AG04449 (cell line): ENCODE results near the gene EML5.
A peak's percentile ranks its signal among the peaks of the same experiment; 100 is the strongest.

Source experiments
- CTCF ChIA-PET: fragments of 350-600 bp; formaldehyde crosslinking; extraction: SDS; loops from one replicate; lab custom pipeline; 2021; ENCODE audit warnings: antibody characterized with exemption; lab: Yijun Ruan, JAX
- POLR2A ChIA-PET: fragments of 400-600, 350-600 bp; formaldehyde crosslinking; extraction: SDS; loops from one replicate; lab custom pipeline; 2020; ENCODE audit warnings: antibody characterized with exemption, inconsistent platforms; lab: Yijun Ruan, JAX
- DNase-seq: peaks from one replicate; pipeline ENCODE4 v3.0.0-alpha.2; 2010; ENCODE audit warnings: low read depth, low spot score
- H3K4me3 ChIP-seq: 2 replicates; pipeline ENCODE4 v1.5.1; 2011; ENCODE audit warnings: low read depth, mild to moderate bottlenecking, control low read depth, low read length
- CTCF ChIP-seq: IDR thresholded peaks from one replicate; pipeline ENCODE4 v1.5.1; 2011; ENCODE audit warnings: mild to moderate bottlenecking, moderate library complexity, low read length, control low read depth, inconsistent platforms; ENCODE audit not compliant: insufficient read depth; ENCODE audit errors: missing control alignments

EML5 gene

DNA sequence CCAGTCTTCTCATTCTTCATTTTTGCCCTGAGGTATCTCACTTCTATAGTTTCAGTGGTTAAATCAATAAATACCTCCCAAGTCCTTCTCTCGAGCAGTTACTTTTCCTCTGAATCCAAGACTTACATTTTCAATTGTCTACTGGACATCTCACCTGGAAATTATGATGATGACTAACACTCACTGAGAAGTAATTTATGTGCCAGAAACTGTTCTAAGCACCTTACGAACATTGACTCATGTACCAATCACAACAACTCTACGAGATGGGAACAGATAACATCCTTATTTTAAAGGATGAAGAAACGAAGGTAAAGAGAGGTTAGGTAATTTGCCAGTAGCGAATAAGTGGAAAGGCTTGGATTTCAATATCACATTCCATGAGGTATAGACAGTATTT, 94.1 kb downstream of the EML5 start:
- no peak for TF ChIP-seq CTCF
- no peak for DNase-seq
- CTCF ChIA-PET: no interaction called here
- H3K4me3 ChIP-seq: no peak overlapping the region
- POLR2A ChIA-PET: no interaction called here

DNA sequence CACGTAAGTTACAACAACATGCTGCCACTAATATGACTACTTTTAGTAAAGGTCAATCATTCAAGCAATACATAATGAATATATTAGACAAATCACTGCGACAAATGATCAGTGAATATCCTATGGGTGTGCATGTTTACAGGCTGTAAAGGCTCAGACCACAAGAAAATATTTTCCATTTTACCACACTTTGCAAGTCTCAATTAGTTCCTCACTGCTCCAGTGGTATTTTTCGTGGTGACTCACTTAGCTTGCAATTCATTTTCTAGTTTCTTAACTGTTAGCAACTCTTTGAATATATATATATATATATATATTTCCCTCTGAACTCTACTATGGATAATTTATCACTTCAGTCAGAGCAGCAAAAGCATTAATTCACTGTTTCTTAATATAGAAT, 96.9 kb downstream of the EML5 start:
- TF ChIP-seq CTCF: no peak
- peak; percentile 23 for DNase-seq
- H3K4me3 ChIP-seq: no peak overlapping the region
- ChIA-PET CTCF (interaction anchor here (2.5 kb wide), 1 partner anchor 28 kb away, joined by 10 read pairs; no protein-coding TSS in a partner anchor), POLR2A (no interaction called here)

DNA sequence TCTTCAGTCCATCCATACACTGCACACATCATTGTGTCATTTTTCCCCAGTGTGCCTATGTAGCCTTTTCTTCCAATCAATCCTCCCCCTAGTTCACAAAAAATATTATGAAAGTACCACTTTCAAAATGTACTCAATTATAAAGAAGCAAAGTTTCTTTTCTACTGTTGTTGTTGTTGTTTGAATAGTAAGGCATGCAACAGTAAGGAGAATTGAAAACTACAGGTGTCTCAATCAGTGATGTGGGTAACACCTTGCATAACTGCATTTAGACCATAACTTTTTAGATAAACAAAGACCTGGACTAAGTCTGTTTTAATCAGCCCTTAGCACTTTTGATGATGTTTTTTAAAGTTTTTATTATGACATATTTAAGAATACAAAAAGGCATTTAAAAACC, 104.4 kb downstream of the EML5 start:
- ChIA-PET POLR2A (no interaction called here), CTCF (no interaction called here)
- no peak overlapping the region for H3K4me3 ChIP-seq
- DNase-seq: no peak
- TF ChIP-seq CTCF: no peak

GRCh38 chr14:88683119-88683518, 109.6 kb downstream of the EML5 start:
- no peak for TF ChIP-seq CTCF
- no peak overlapping the region for H3K4me3 ChIP-seq
- ChIA-PET CTCF (interaction anchor here (9.0 kb wide), 1 partner anchor 15 kb away, joined by 78 read pairs; no protein-coding TSS in a partner anchor), POLR2A (no interaction called here)
- DNase-seq: no peak

GRCh38 chr14:88682495-88683114, 110.1 kb downstream of the EML5 start:
- no peak for DNase-seq
- no peak for TF ChIP-seq CTCF
- ChIA-PET POLR2A (interaction anchor here (1.0 kb wide), 1 partner anchor 142 kb away, joined by 3 read pairs; the partner anchor contains the start of gene TTC8), CTCF (interaction anchor here (9.0 kb wide), 1 partner anchor 14 kb away, joined by 78 read pairs; no protein-coding TSS in a partner anchor)
- no peak overlapping the region for H3K4me3 ChIP-seq

DNA sequence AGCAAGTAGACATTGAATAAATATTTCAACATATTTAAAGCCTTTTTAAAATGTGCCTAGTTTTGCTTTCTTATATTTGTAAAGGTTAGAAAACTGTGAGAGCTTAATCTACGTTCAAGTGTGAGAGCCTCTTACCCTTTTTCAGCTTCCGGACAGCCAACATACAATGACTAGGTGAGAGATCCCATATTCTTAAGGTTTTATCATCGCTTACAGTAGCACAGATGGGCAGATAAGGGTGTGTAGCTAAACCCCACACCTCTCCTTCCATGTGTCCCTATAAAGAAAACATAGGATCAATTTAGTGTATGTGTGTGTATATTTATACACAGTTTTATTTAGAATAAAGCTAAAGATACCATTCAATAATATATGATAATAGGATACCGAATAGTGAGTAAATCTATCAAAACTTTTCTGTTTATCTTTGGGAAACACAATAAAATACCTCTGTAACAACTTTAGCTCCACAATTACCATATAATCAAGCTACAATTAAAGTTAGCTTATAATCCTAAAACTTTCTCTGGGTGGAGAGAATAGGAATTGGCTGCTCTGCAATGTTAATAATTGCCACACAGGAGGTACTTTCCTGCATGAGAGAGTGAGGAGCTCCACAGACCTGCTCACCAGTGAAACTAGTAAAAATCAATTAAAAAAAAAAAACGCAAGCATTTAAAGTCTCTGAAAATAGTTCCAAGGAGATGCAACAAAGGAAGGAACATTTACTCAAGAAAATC, 110.8 kb downstream of the EML5 start:
- no peak overlapping the region for H3K4me3 ChIP-seq
- TF ChIP-seq CTCF: no peak
- CTCF ChIA-PET: interaction anchor here (1.0 to 9.0 kb wide), 2 partner anchors 13 to 187 kb away, joined by 3 to 78 read pairs; no protein-coding TSS in a partner anchor
- DNase-seq: no peak
- POLR2A ChIA-PET: interaction anchor here (1.0 kb wide), 1 partner anchor 143 kb away, joined by 3 read pairs; the partner anchor contains the start of gene TTC8
